Upper lobe of left lung (tissue), 6 donors: ENCODE measurements around the gene MIER2. TPM values are rescaled to one million over a fixed set of nuclear protein-coding genes. Genes with fewer than 3 reads are reported as not detected.

Experiments
- ATAC-seq, 2 donors: fragments of 200-7000 bp; cut with Tn5 transposase; one replicate each; pipeline ENCODE4 v1.9.1; 2022; ENCODE audit warnings: mild to moderate bottlenecking in 2 of 2, moderate library complexity in 2 of 2; ENCODE audit not compliant: low FRiP score in 2 of 2
- DNase-seq, 2 donors: peaks; one replicate each; pipeline ENCODE4 v3.0.0-alpha.2; 2019 to 2020
- H3K27ac ChIP-seq, 4 donors: fragments of 200-600 bp; sonication (generic); one replicate each; pipeline ENCODE4 v1.5.1; 2016 to 2019
- H3K27me3 ChIP-seq, 4 donors: fragments of 200-600 bp; sonication (generic); one replicate each; pipeline ENCODE4 v1.5.1; 2017 to 2019
- H3K36me3 ChIP-seq, 4 donors: fragments of 200-600 bp; sonication (generic); one replicate each; pipeline ENCODE4 v1.5.1; 2016 to 2019
- H3K4me1 ChIP-seq, 4 donors: fragments of 200-600 bp; sonication (generic); one replicate each; pipeline ENCODE4 v1.5.1; 2018 to 2019
- H3K4me3 ChIP-seq, 4 donors: fragments of 200-600 bp; sonication (generic); one replicate each; pipeline ENCODE4 v1.5.1; 2017 to 2019; ENCODE audit warnings: mild to moderate bottlenecking in 2 of 4, moderate library complexity in 1 of 4
- H3K9me3 ChIP-seq, 4 donors: fragments of 200-600 bp; sonication (generic); one replicate each; pipeline ENCODE4 v1.5.1; 2018 to 2019
- CTCF ChIP-seq, 6 experiments: fragments of 450-650 bp in 4 of 6; fragments of 200-600 bp in 2 of 6; sonication (generic) in 2 of 6; IDR thresholded peaks; one replicate each; pipeline ENCODE4 v1.5.1; 2016 to 2019; ENCODE audit warnings: antibody characterized with exemption in 6 of 6
- EP300 ChIP-seq, 4 donors: sonication (generic); formaldehyde crosslinking; IDR thresholded peaks; one replicate each; pipeline ENCODE4 v1.5.1; 2017; ENCODE audit warnings: antibody characterized with exemption in 4 of 4, control low read depth in 2 of 4
- POLR2A ChIP-seq, 4 donors: fragments of 450-650 bp; IDR thresholded peaks; one replicate each; pipeline ENCODE4 v1.5.1; 2016 to 2017; ENCODE audit warnings: antibody characterized with exemption in 4 of 4, mild to moderate bottlenecking in 2 of 4
- POLR2AphosphoS5 ChIP-seq, 2 donors: sonication (generic); formaldehyde crosslinking; IDR thresholded peaks; one replicate each; pipeline ENCODE4 v1.5.1; 2017; ENCODE audit warnings: antibody characterized with exemption in 2 of 2
- WGBS, 2 donors: methylation state at CpG; one replicate each; pipeline ENCODE4 v1.1.5; 2017 to 2018; 5-methylcytosine and 5-hydroxymethylcytosine counted together
- total RNA-seq, 6 donors: library from RNA; depleted of rRNA in 4 of 6; stranded (reverse); fragments of >200 nt in 4 of 6; gene quantifications; one replicate each; pipeline versions ENCODE4 v1.1.0 to v1.2.1, GENCODE V29; 2016 to 2021
- donor health status: DM: no; HTN: no; CAD: no; lungs with moderate emphysema.
- donor health status: DM: no; HTN: yes; CAD: no; lungs with severe emphysema.

The MIER2 gene
- total RNA-seq, 6 donors from 2014 or later = 16.4 to 64.8 (median 31.7) TPM

DNA sequence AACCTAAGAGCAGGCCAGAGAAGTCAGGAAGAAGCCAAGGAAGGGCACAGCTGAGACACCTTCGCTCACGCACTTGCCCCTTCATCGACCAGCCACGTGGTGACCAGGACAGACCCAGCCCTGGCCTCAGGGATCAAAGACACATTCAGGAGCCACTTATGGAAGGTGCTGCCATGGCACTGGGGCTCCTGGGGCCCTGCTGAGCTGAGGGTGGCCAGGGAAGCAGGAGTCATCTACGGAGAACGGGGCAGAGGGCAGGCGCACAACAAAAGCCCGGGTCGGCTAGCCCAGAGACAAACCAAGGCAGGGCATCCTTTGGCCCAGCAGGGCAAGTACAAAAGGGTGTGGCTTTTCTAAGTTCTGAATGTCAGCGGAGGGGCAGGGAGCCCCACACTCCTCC is 55.7 kb downstream of the MIER2 start:
- DNase-seq (peak in 1 of 2 donors; percentile 53), ATAC-seq (no peak)
- no peak for TF ChIP-seq POLR2A (IDR thresholded peaks at IDR 0.05)
- no peak for TF ChIP-seq CTCF (IDR thresholded peaks at IDR 0.05)
- TF ChIP-seq EP300 (IDR thresholded peaks at IDR 0.05) = no peak
- TF ChIP-seq POLR2AphosphoS5 (IDR thresholded peaks at IDR 0.05) = no peak
- Histone ChIP-seq H3K9me3 (no peaks in the 10 kb centered on the region), H3K4me3 (no peak overlapping the region), H3K27ac (peak overlapping the region in 1 of 4 donors; percentile 80), H3K27me3 (peaks cover 0 to 30% (median 11%) of the 10 kb centered on the region in 4 donors), H3K4me1 (peaks cover 10 to 26% (median 12%) of the 10 kb centered on the region in 4 donors), H3K36me3 (no peaks in the 10 kb centered on the region)
- 84 to 86% methylated on average over 10 of the region's 10 CpGs for WGBS, 2 donors

DNA sequence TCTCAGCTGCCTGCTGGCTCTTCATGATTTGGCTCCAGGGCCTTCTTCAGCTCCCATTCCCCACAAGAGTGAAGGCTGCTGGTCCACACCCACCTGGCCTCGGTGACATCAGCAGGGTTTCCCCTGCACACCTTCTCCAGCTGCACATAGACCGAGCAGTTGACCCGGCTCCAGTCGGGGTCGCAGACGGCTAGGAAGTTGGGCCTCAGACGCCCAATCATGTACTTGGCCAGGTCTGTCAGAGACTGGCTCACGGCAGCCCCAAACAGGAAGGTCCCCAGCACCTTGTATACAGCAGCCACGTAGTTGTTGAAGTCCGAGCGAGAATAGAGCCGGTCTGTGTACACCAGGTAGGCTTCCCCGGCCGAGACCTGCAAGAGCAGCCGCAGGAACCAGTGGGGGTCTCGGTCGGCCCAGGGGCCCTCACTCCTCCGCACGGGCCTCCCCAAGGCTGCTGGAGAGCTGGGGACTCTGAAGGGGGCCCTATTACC is 57.2 kb downstream of the MIER2 start:
- WGBS, 2 donors = 89 to 93% methylated on average over 13 to 17 of the region's 19 CpGs
- peak in 1 of 2 donors; percentile 70 for DNase-seq
- H3K27ac ChIP-seq = no peak overlapping the region

GRCh38 chr19:283395-283794 is 61.2 kb downstream of the MIER2 start:
- 89 to 91% methylated on average over 10 of the region's 10 CpGs for WGBS, 2 donors
- TF ChIP-seq POLR2A (IDR thresholded peaks at IDR 0.05) (no peak), CTCF (IDR thresholded peaks at IDR 0.05) (no peak), POLR2AphosphoS5 (IDR thresholded peaks at IDR 0.05) (no peak), EP300 (IDR thresholded peaks at IDR 0.05) (no peak)
- ATAC-seq = no peak

More for the DNA sequence above, 57.2 kb downstream of the MIER2 start:
- H3K9me3 ChIP-seq = no peaks in the 10 kb centered on the region
- peaks cover 10 to 22% (median 10%) of the 10 kb centered on the region in 4 donors for H3K4me1 ChIP-seq
- ATAC-seq = no peak
- TF ChIP-seq POLR2A (IDR thresholded peaks at IDR 0.05) (no peak), POLR2AphosphoS5 (IDR thresholded peaks at IDR 0.05) (no peak), EP300 (IDR thresholded peaks at IDR 0.05) (no peak), CTCF (IDR thresholded peaks at IDR 0.05) (no peak)
- peaks cover 0 to 18% (median 9%) of the 10 kb centered on the region in 4 donors for H3K27me3 ChIP-seq
- H3K4me3 ChIP-seq = no peak overlapping the region
- no peaks in the 10 kb centered on the region for H3K36me3 ChIP-seq

DNA sequence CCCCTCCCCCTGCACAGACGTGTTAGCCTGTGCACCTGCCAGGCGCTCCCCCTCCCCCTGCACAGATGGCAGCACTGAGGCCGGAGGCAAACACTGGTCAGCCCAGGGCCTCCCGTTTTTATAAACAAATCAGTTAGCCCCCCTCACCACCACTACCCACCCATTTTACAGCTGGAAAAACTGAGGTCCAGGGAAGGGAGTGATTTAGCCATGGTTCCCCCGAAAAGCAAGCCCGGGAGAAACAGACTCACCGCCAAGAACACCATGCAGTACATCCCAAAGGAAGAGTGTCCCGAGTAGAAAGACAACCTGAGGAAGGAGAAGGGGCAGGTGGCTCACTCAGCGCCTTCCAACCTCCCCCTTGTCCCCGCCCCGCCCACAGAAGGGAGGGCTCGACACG is 62.1 kb downstream of the MIER2 start:
- no peak for ATAC-seq
- H3K36me3 ChIP-seq = peaks cover 0 to 3% (median 0%) of the 10 kb centered on the region in 4 donors
- no peak for TF ChIP-seq CTCF (IDR thresholded peaks at IDR 0.05)
- no peak for TF ChIP-seq POLR2A (IDR thresholded peaks at IDR 0.05)
- no peak for TF ChIP-seq EP300 (IDR thresholded peaks at IDR 0.05)
- no peak for TF ChIP-seq POLR2AphosphoS5 (IDR thresholded peaks at IDR 0.05)
- H3K27me3 ChIP-seq = no peaks in the 10 kb centered on the region
- H3K4me1 ChIP-seq = no peaks in the 10 kb centered on the region
- no peak overlapping the region for H3K27ac ChIP-seq
- WGBS, 2 donors = 83 to 90% methylated on average over 12 to 13 of the region's 13 CpGs
- DNase-seq = no peak
- no peak overlapping the region for H3K4me3 ChIP-seq
- no peaks in the 10 kb centered on the region for H3K9me3 ChIP-seq

More at GRCh38 chr19:283395-283794, 61.2 kb downstream of the MIER2 start:
- Histone ChIP-seq H3K4me1 (no peaks in the 10 kb centered on the region), H3K27me3 (no peaks in the 10 kb centered on the region), H3K4me3 (no peak overlapping the region), H3K36me3 (peaks cover 0 to 3% (median 0%) of the 10 kb centered on the region in 4 donors), H3K9me3 (no peaks in the 10 kb centered on the region), H3K27ac (no peak overlapping the region)
- no peak for DNase-seq

- no peaks in the 10 kb centered on the region for H3K27me3 ChIP-seq
- H3K4me3 ChIP-seq = no peak overlapping the region
- peaks cover 0 to 3% (median 0%) of the 10 kb centered on the region in 4 donors for H3K36me3 ChIP-seq
- H3K27ac ChIP-seq = no peak overlapping the region
- WGBS, 2 donors = 69 to 76% methylated on average over 5 to 9 of the region's 10 CpGs
- H3K9me3 ChIP-seq = no peaks in the 10 kb centered on the region
- no peak for TF ChIP-seq CTCF (IDR thresholded peaks at IDR 0.05)
- no peak for TF ChIP-seq POLR2A (IDR thresholded peaks at IDR 0.05)
- TF ChIP-seq EP300 (IDR thresholded peaks at IDR 0.05) = no peak
- TF ChIP-seq POLR2AphosphoS5 (IDR thresholded peaks at IDR 0.05) = no peak
- no peaks in the 10 kb centered on the region for H3K4me1 ChIP-seq
- DNase-seq = no peak
- ATAC-seq = no peak
These were observed 62.6 kb downstream of the MIER2 start for GRCh38 chr19:281992-282391.
